Ureter (tissue), 1 donor: ENCODE results near the gene RASA3. TPM values are rescaled to one million over a fixed set of nuclear protein-coding genes. Genes with fewer than 3 reads are reported as not detected.
"Not testable (repeated sequence)": the region's sequence is repeated elsewhere in the genome, so short reads cannot be mapped to it uniquely, and the experiment has no call there.

Source experiments
- DNase-seq: peaks from one replicate; pipeline ENCODE4 v3.0.0-alpha.2; 2020; ENCODE audit warnings: low spot score
- total RNA-seq: library from RNA; stranded (reverse); gene quantifications from one replicate; pipeline ENCODE4 v1.2.4, GENCODE V29; 2023
- donor health status: DM: yes; HTN: yes; CAD: no.

RASA3 gene
- total RNA-seq, 1 donor from 2014 or later: 22.4 TPM

GRCh38 chr13:114081761-114082681, 50.4 kb downstream of the RASA3 start:
- DNase-seq: no peak

GRCh38 chr13:114080739-114081561, 51.5 kb downstream of the RASA3 start:
- no peak for DNase-seq

- DNase-seq: no peak
Measured at GRCh38 chr13:114079601-114080536, 52.6 kb downstream of the RASA3 start.

GRCh38 chr13:114078461-114079451, 53.7 kb downstream of the RASA3 start:
- no peak for DNase-seq

- DNase-seq: no peak
Measured at GRCh38 chr13:114077933-114078325, 54.5 kb downstream of the RASA3 start.

GRCh38 chr13:114077099-114077932, 55.1 kb downstream of the RASA3 start:
- DNase-seq: no peak

GRCh38 chr13:114076329-114077090, 55.9 kb downstream of the RASA3 start:
- DNase-seq: no peak

GRCh38 chr13:114075811-114076210, 56.6 kb downstream of the RASA3 start:
- not testable (repeated sequence) for DNase-seq

- DNase-seq: no peak
Measured at GRCh38 chr13:114074671-114075315, 57.6 kb downstream of the RASA3 start.

- DNase-seq: no peak
Measured at GRCh38 chr13:114073881-114074612, 58.4 kb downstream of the RASA3 start.

- DNase-seq: no peak
Measured at GRCh38 chr13:114072421-114072820, 60.0 kb downstream of the RASA3 start.

GRCh38 chr13:114071991-114072390, 60.4 kb downstream of the RASA3 start:
- DNase-seq: no peak

GRCh38 chr13:114071410-114071809, 61.0 kb downstream of the RASA3 start:
- DNase-seq: no peak

GRCh38 chr13:114070098-114070799, 62.2 kb downstream of the RASA3 start:
- no peak for DNase-seq

GRCh38 chr13:114069376-114070097, 62.9 kb downstream of the RASA3 start:
- no peak for DNase-seq
